ENCODE data around the gene RCOR1. TPM values are rescaled to one million over a fixed set of nuclear protein-coding genes. Genes with fewer than 3 reads are reported as not detected.

Gene RCOR1
- polyA plus RNA-seq, 2 of the 4 experiments (the other 2 are of a cell fraction): 17.7 to 24.7 TPM

DNA sequence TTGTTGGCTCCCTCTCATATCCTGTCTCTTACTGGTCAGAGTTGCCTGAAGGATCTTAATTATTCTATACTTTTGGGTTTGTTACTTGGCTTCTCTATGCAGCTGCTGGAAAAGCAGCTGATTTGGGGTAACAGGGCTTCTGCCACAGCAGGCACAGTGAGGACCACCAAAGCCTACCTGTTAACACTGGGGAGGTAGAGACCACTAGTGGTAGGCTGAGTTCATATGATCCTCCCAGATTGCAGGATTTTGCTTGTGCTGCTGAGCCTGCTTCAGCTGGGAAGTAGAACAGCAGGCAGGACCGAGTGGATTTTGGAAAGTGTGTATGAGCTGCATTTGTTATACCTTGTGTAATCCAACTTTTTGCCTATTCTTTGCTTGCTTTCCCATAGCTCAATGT lies 34.1 kb downstream of the RCOR1 start:
- Histone ChIP-seq H3K4me1 (0 out of 3 replicates have a peak, but pooled peaks cover 8% of the 10 kb centered on the region), H3K4me2 (no peak overlapping the region), H3K27ac (no peak overlapping the region), H3K4me3 (no peak overlapping the region), H3K9me3 (no peaks in the 10 kb centered on the region)
- ChIA-PET CTCF (interaction anchor here (0.6 to 2.2 kb wide), 8 partner anchors 9 to 188 kb away, joined by 3 to 7 read pairs (median 4); no protein-coding TSS in a partner anchor), POLR2A (no interaction called here)
- no peak for TF ChIP-seq PBX3 (IDR thresholded peaks at IDR 0.05)
- no peak for TF ChIP-seq FOXS1 (CRISPR knock-in tag; IDR thresholded peaks at IDR 0.05)
- TF ChIP-seq, protein P1, sequence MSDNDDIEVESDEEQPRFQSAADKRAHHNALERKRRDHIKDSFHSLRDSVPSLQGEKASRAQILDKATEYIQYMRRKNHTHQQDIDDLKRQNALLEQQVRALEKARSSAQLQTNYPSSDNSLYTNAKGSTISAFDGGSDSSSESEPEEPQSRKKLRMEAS (IDR thresholded peaks at IDR 0.05): no peak
- DNase-seq (ENCODE audit: low read depth in 1 of 2, low spot score in 1 of 2): no peak
- no peak; a peak in 1 of 6 replicates for ATAC-seq
- FAIRE-seq: no peak
- WGBS (ENCODE audit: missing lambda C conversion rate): 92% methylated on average over 1 of the region's 1 CpG

DNA sequence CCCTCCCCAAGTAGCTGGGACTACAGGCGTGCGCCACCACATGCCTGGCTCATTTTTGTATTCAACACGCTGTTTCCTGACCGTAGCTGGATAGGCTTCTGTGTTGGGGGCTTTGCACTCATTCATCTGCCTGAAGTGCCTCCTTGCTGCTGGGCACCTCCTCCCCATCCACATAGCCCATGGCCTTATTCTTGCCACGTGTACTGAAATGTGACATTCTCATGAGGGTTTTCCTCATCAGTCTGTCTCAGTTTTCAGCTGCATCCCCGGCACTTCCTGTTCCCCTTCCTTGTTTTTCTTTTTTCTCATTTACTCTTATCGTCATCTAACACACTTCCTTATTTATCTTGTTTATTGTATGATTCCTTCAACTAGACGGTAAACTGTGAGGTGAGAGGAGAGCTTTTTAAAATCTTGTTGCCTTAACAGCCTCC lies 36.6 kb downstream of the RCOR1 start:
- POLR2A ChIA-PET: no interaction called here
- H3K4me3 ChIP-seq: no peak overlapping the region
- DNase-seq (ENCODE audit: low read depth in 1 of 2, low spot score in 1 of 2) (no peak), FAIRE-seq (no peak), ATAC-seq (no peak)
- no peaks in the 10 kb centered on the region for H3K4me1 ChIP-seq
- CTCF ChIA-PET: interaction anchor here (1.3 to 2.2 kb wide), 3 partner anchors 10 to 35 kb away, joined by 3 to 6 read pairs (median 6); no protein-coding TSS in a partner anchor
- no peaks in the 10 kb centered on the region for H3K9me3 ChIP-seq
- TF ChIP-seq NR3C1 (IDR thresholded peaks at IDR 0.05): no peak
- H3K27ac ChIP-seq: no peak overlapping the region
- no peak overlapping the region for H3K4me2 ChIP-seq
- WGBS (ENCODE audit: missing lambda C conversion rate): 78% methylated on average over 8 of the region's 8 CpGs

- CTCF ChIA-PET: interaction anchor here (1.0 to 2.2 kb wide), 3 partner anchors 10 to 40 kb away, joined by 3 to 6 read pairs (median 6); no protein-coding TSS in a partner anchor
- H3K27ac ChIP-seq: no peak overlapping the region
- WGBS (ENCODE audit: missing lambda C conversion rate): 74% methylated on average over 3 of the region's 3 CpGs
- no peak for FAIRE-seq
- no peak for DNase-seq (ENCODE audit: low read depth in 1 of 2, low spot score in 1 of 2)
- no peak overlapping the region for H3K4me3 ChIP-seq
- H3K9me3 ChIP-seq: no peaks in the 10 kb centered on the region
- no peak for TF ChIP-seq MYC (IDR thresholded peaks at IDR 0.05; ENCODE audit: borderline replicate concordance, low read length)
- TF ChIP-seq FOXS1 (CRISPR knock-in tag; IDR thresholded peaks at IDR 0.05): no peak
- TF ChIP-seq CBX8 (IDR thresholded peaks at IDR 0.05): no peak
- TF ChIP-seq, protein P2, sequence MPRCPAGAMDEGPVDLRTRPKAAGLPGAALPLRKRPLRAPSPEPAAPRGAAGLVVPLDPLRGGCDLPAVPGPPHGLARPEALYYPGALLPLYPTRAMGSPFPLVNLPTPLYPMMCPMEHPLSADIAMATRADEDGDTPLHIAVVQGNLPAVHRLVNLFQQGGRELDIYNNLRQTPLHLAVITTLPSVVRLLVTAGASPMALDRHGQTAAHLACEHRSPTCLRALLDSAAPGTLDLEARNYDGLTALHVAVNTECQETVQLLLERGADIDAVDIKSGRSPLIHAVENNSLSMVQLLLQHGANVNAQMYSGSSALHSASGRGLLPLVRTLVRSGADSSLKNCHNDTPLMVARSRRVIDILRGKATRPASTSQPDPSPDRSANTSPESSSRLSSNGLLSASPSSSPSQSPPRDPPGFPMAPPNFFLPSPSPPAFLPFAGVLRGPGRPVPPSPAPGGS (IDR thresholded peaks at IDR 0.05): no peak
- TF ChIP-seq NPAS2 (CRISPR knock-in tag; IDR thresholded peaks at IDR 0.05; ENCODE audit: borderline replicate concordance): no peak
- TF ChIP-seq POLR2A (IDR thresholded peaks at IDR 0.05; ENCODE audit: low read length): no peak
- no peak for TF ChIP-seq ZSCAN20 (CRISPR knock-in tag; IDR thresholded peaks at IDR 0.05)
- no peak for TF ChIP-seq CEBPB (IDR thresholded peaks at IDR 0.05)
- no peak for TF ChIP-seq RCOR1 (IDR thresholded peaks at IDR 0.05; ENCODE audit: low read depth, low read length)
- TF ChIP-seq PHF8 (IDR thresholded peaks at IDR 0.05; ENCODE audit: borderline replicate concordance, low read depth): no peak
- TF ChIP-seq, protein P1 (IDR thresholded peaks at IDR 0.05): no peak
- TF ChIP-seq HOXB13 (CRISPR knock-in tag; IDR thresholded peaks at IDR 0.05; ENCODE audit: low read depth): no peak
- TF ChIP-seq HOXA7 (CRISPR knock-in tag; IDR thresholded peaks at IDR 0.05): no peak
- no peak for TF ChIP-seq TFCP2L1 (CRISPR knock-in tag; IDR thresholded peaks at IDR 0.05)
- TF ChIP-seq, protein P3, sequence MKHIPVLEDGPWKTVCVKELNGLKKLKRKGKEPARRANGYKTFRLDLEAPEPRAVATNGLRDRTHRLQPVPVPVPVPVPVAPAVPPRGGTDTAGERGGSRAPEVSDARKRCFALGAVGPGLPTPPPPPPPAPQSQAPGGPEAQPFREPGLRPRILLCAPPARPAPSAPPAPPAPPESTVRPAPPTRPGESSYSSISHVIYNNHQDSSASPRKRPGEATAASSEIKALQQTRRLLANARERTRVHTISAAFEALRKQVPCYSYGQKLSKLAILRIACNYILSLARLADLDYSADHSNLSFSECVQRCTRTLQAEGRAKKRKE (CRISPR knock-in tag; IDR thresholded peaks at IDR 0.05; ENCODE audit: low read depth): no peak
- TF ChIP-seq HOXB5 (CRISPR knock-in tag; IDR thresholded peaks at IDR 0.05): no peak
- TF ChIP-seq MAFK (IDR thresholded peaks at IDR 0.05; ENCODE audit: partially characterized antibody): no peak
- no peaks in the 10 kb centered on the region for H3K4me1 ChIP-seq
- ATAC-seq: no peak
- no peak overlapping the region for H3K4me2 ChIP-seq
- POLR2A ChIA-PET: no interaction called here
These were observed 37.4 kb downstream of the RCOR1 start for GRCh38 chr14:102629808-102630350.

Data from A549 (cell line).